Thyroid gland (tissue), 4 donors: Measurements from ENCODE around the gene PRRX1.

Experiments used
- POLR2A ChIP-seq, 2 donors: fragments of 450-650 bp; IDR thresholded peaks; one replicate each; pipeline ENCODE4 v1.6.1; 2017; ENCODE audit warnings: antibody characterized with exemption in 2 of 2, mild to moderate bottlenecking in 2 of 2, moderate library complexity in 1 of 2
- TF ChIP-seq, protein P1 (sequence below), 6 experiments: fragments of 200-600 bp in 3 of 6; fragments of 450-650 bp in 3 of 6; sonication (generic) in 3 of 6; IDR thresholded peaks; one replicate each; pipeline ENCODE4 v1.5.1; 2016 to 2019; ENCODE audit warnings: antibody characterized with exemption in 6 of 6, mild to moderate bottlenecking in 2 of 6, inconsistent platforms in 1 of 6, moderate library complexity in 1 of 6

DNA sequence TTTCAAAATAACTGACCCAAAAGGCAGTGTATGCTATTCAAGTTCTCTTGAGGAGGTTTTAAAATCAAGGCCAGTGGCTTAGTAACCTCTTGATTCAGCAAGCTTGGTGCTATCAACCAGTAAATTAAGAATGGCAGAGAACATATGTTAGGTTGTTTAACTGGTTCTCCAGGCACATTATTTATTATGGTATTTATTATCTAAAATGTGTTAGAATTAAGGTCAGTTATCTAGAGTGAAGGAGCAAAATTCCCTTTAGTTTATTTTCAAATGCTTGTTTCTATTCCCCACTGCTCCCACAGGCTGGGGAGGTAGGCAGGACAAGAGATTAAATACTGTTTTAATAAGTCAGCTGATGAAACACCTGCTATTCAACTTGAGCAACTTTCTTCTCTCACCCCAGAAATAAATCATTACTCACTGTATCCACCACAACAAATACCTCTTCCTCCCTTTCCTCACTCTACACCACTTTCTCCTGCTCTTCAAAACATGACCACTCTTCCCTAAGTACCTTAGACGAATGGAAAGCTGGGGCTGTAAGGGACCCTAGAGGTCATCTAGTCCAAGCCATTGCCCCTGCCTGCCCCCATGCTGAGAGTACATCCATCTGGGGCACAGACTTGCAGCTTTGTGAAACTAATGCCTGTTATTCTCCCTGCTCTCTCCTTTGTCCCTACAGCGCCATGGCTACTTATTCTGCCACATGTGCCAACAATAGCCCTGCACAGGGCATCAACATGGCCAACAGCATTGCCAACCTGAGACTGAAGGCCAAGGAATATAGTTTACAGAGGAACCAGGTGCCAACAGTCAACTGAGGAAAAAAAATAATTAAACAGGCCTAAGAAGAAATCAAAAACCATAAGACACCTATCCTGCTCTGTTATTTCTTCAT is 71.7 kb downstream of the PRRX1 start:
- TF ChIP-seq, protein P1, sequence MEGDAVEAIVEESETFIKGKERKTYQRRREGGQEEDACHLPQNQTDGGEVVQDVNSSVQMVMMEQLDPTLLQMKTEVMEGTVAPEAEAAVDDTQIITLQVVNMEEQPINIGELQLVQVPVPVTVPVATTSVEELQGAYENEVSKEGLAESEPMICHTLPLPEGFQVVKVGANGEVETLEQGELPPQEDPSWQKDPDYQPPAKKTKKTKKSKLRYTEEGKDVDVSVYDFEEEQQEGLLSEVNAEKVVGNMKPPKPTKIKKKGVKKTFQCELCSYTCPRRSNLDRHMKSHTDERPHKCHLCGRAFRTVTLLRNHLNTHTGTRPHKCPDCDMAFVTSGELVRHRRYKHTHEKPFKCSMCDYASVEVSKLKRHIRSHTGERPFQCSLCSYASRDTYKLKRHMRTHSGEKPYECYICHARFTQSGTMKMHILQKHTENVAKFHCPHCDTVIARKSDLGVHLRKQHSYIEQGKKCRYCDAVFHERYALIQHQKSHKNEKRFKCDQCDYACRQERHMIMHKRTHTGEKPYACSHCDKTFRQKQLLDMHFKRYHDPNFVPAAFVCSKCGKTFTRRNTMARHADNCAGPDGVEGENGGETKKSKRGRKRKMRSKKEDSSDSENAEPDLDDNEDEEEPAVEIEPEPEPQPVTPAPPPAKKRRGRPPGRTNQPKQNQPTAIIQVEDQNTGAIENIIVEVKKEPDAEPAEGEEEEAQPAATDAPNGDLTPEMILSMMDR (IDR thresholded peaks at IDR 0.05), result no peak
- no peak for TF ChIP-seq POLR2A (IDR thresholded peaks at IDR 0.05)
